Ramos (cell line): ENCODE results near the gene SHANK1.

Experiments used
- in situ Hi-C: fragments of 300-500 bp; cut with MboI; formaldehyde crosslinking; loops from one replicate; pipeline ENCODE4 v1.14.3; 2022; ENCODE audit warnings: low sequenced_read_pairs; ENCODE audit not compliant: unreplicated experiment

The SHANK1 gene

DNA sequence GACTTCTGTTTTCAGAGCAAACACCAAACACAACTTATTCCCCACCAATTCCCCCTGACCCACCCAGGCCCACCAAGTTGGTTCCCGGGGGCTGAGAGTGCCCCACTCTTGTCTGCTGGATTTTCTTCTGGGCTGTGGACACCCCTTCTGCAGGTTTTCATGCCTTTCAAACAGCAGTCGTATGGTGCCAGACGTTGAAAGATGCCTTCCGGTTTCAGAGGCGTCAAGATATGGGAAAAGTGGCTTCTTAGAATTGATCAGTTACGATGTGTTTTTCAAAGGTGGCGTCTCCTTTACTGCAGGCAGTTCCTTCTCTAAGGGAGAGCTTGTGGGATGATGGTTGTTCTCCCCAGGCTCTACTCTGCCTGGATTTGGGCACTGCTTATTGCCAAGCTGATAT is 16.3 kb upstream of the SHANK1 start:
- in situ Hi-C loops, result no loop called here

DNA sequence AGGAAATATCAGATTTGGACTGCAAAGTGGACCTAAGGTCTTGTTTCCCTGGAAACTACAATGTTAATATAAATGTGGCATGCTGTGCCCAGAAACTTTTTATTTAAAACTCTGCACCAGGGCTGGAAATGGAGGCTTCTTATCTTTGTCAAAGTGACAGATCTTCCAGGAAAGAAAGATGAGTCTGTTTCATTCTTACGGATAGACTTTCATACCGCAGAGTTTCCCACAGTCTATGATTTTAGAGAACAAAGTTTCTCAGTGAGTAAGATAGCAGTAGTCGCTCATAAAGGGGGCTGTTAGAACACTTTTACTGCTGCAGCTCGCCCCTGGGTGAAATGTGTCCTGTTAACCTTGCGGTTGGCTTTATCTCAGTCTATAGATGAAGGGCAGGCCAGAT is 10.3 kb upstream of the SHANK1 start:
- in situ Hi-C loops, result no loop called here

DNA sequence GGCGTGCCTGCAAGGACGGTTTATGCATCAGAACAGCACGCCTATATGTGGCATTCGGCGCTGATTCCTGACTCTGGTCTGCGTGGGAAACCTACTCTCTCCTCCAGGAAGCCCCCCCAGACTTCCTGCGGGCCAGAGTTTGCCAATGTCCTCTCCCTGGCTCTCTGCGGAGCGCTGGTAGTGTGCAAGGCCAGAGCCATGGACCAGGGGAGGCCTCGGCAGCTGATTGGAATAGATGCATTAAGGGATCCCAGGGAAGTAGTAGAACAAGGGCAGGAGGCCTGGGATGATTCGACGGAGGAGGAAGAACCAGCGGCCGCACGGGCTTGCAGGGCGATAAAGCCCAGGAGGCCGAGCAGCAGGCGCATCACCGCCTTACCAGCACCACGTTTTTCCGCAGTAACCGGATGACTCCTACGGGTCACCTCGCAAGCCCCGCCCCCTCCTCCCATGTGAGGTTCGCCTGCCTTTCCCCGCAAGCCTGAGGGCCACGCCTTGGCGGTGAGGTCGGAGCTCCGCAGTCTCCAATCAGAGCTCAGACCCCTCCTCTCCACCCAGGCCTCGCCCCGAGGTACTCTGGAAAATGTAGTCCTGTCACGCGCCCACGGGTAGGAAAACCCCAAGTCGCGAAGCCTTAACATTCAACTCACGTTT is 8.6 kb upstream of the SHANK1 start:
- in situ Hi-C loops, result no loop called here

DNA sequence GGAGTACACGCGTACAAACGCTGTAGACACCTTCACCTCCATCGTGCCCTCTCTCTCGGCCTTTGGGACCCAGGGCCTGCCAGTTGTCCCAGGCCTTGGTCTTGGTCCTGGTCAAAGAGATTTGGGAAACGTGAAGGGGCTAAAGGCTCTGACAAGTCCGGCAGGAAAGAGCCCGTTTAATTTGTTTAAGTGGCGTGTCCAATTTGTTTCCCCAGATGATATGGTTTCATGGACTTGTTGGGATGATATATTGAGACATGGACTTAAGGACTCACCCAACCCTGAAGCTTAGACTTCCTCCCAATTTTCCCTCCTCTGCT is 6.3 kb upstream of the SHANK1 start:
- in situ Hi-C loops, result no loop called here

DNA sequence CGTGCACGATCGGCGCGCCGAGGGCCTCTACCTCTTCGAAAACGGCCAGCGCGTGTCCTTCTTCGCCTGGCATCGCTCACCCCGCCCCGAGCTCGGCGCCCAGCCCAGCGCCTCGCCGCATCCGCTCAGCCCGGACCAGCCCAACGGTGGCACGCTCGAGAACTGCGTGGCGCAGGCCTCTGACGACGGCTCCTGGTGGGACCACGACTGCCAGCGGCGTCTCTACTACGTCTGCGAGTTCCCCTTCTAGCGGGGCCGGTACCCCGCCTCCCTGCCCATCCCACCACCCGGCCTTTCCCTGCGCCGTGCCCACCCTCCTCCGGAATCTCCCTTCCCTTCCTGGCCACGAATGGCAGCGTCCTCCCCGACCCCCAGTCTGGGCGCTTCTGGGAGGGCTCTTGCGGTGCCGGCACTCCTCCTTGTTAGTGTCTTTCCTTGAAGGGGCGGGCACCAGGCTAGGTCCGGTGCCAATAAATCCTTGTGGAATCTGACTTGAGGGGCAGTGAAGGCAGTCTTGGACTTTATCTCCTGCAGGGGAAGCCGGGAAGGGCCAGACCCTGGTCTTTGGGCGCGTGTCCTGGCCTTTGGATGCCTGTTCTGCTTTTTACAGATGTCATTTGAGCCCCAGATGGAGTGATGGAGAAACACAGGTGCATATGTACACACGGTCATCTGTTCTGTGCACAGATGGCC is 5.8 kb upstream of the SHANK1 start:
- in situ Hi-C loops, result no loop called here

DNA sequence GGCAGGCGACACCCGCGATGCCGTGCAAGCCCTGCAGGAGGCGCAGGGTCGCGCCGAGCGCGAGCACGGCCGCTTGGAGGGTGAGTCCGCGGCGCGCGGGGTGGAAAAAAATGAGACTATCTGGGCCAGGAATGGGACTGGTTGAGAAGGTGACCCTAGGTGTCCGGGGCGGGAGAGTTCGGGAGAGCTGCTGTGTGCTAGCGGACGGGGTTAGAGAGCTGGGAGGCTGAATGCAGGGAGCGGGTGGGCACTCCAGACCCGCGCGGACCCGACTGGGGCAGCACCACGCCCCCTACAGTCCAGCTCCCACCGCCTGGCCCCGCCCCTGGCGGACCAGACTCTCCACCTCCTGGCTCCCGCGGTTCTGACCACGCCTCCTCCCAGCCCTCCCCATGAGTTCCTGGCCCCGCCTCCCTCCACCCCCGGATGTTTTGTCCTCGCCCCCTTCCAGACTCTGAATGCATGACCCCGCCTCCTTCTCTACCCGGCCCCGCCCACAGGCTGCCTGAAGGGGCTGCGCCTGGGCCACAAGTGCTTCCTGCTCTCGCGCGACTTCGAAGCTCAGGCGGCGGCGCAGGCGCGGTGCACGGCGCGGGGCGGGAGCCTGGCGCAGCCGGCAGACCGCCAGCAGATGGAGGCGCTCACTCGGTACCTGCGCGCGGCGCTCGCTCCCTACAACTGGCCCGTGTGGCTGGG is 5.1 kb upstream of the SHANK1 start:
- in situ Hi-C loops, result no loop called here

- in situ Hi-C loops, result no loop called here
Measured at GRCh38 chr19:50723735-50724521, 4.3 kb upstream of the SHANK1 start.

DNA sequence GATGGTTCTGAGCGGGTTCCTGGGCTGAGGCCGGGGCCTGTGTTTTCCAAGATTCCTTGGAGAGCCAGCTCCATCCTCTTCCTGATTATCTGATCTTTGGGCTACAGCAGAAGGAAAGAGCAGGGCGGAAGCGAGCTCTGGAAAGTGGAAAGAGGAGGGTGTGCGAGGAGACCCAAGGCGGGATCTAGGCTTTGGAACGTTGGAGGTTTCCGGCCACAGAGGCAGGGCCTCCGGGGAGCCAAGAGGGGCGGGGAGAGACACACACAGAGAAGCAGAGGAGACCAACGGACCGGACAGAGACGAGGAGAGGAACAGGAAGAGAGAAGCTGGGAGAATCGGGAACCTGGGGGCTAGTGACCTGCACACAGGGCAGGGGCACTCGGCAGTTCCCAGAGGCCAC is 3.5 kb upstream of the SHANK1 start, which contains the start of gene CLEC11A:
Gene CLEC11A, plus strand, starts transcription at position 296 of the 400 bp plus-strand sequence. CDS start 162 bp downstream, outside the sequence.
- in situ Hi-C loops, result no loop called here

GRCh38 chr19:50722201-50723013 is 2.8 kb upstream of the SHANK1 start:
- in situ Hi-C loops, result no loop called here

DNA sequence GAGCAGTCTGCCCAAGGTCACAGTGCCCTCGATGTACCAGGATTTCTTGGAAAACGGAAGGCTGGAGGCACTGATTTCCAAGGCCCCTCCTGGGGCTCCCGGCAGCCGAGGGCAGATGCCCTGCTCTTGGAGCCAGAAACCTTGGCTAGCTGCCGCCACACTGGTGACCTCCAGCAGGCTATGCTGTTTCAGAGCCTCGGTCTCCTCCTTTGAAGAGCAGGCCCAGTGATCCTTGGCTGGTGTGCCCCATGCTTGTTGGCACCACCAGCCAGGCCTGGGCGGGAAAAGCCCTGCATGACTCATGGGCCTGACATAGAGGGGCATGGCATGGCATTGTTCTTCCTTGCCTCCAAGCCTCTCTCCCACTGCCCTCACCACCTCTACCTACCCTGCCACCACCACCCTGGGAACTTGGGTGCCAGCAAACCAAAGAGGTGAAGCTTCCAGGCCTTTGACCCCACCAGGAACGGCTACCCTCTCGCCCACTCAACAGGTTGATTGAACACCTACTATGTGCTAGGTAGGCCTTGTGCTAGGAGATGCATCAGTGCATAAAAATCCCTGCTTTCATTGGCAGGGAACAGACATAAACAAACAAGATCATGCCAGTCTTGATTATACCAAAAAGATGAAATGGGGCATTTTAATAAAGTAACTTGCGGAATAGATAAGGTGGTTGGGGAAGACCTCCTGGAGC is 2.0 kb upstream of the SHANK1 start:
- in situ Hi-C loops, result no loop called here

GRCh38 chr19:50720921-50721381 is 1.3 kb upstream of the SHANK1 start:
- in situ Hi-C loops, result no loop called here

GRCh38 chr19:50720181-50720920 is 749 bp upstream of the SHANK1 start:
- in situ Hi-C loops, result no loop called here

GRCh38 chr19:50719119-50719435 is 525 bp downstream of the SHANK1 start:
- in situ Hi-C loops, result no loop called here

- in situ Hi-C loops, result no loop called here
Measured at GRCh38 chr19:50718255-50719118, 1.1 kb downstream of the SHANK1 start.

DNA sequence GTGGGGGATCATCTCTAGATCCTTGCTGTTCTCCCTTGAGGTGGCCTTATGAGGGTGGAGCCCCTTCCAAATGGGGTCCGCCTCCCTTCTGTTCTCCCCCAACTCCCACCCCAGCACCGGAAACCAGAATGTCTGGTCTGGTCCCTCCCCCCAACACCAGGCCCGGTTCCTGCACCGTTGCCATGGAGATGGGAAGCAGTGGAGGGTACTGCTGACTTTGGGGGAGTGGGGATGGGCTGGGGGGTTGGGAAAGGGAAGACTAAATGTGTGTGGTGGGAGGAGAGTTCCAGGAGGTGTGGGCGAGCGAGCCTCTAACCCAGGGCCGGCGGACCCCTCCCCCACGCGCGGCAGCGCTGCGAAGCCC is 1.7 kb downstream of the SHANK1 start:
- in situ Hi-C loops, result no loop called here

DNA sequence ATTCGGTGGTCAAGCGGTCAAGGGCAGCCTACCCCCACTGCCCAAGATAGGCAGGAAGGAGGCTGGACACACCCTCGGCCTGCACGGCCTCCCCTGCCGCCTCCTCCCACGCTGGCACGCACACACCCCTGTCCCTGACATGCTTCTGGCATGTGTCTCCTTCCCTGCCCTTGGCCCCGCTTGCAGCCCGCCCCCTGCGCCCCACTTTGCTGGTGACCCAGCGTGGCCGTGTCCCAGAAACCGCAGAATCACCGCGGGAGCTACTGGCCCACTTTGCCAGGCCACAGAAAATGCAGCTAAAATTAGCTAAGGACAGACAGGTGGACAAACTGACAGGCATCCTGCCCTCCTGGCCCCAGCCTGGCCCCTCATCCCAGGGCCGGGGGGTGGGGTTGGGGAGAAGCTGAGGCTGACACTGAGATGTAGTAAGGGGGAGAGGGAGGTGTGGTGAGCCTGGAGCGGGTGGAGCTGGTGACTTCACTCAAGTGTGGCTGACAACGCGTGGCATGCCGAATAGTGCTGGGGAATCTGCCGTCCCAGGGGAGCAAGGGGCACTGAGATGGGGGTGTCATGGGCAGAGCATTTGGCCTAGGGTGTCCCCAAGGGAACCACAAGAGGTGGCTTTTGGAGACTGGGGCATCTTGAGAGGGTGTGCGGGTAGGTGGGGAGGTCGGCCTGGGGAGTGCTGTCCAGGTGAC is 2.4 kb downstream of the SHANK1 start:
- in situ Hi-C loops, result no loop called here
